Endodermal cell (in vitro differentiated cells): ENCODE results near the gene NSL1. TPM values are rescaled to one million over a fixed set of nuclear protein-coding genes. Genes with fewer than 3 reads are reported as not detected.

Source experiments
- DNase-seq: peaks from one replicate; pipeline ENCODE4 v3.0.0-alpha.2; 2017
- H3K27ac ChIP-seq: 2 replicates; pipeline ENCODE4 v1.5.1; 2013; ENCODE audit warnings: mild to moderate bottlenecking, low read depth, low read length, moderate library complexity
- H3K27me3 ChIP-seq: 2 replicates; pipeline ENCODE4 v1.6.1; 2013; ENCODE audit warnings: mild to moderate bottlenecking, low read length, moderate library complexity; ENCODE audit not compliant: insufficient read depth, control insufficient read depth, poor library complexity, severe bottlenecking
- H3K36me3 ChIP-seq: 2 replicates; pipeline ENCODE4 v1.7.0; 2013; ENCODE audit warnings: mild to moderate bottlenecking, low read length, moderate library complexity; ENCODE audit not compliant: control insufficient read depth, insufficient read depth
- H3K4me1 ChIP-seq: one replicate; pipeline ENCODE4 v1.7.0; 2013; ENCODE audit warnings: low read length; ENCODE audit not compliant: control insufficient read depth, insufficient read depth
- H3K4me3 ChIP-seq: 2 replicates; pipeline ENCODE4 v1.5.1; 2013; ENCODE audit warnings: mild to moderate bottlenecking, low read length, moderate library complexity
- H3K9ac ChIP-seq: 2 replicates; pipeline ENCODE4 v1.6.1; 2013; ENCODE audit warnings: mild to moderate bottlenecking, low read length, moderate library complexity; ENCODE audit not compliant: poor library complexity, severe bottlenecking; ENCODE audit errors: extremely low read depth
- H3K9me3 ChIP-seq: 2 replicates; pipeline ENCODE4 v1.6.1; 2013; ENCODE audit warnings: mild to moderate bottlenecking, low read length, moderate library complexity; ENCODE audit not compliant: control insufficient read depth
- H3K27ac Mint-ChIP-seq: 2 replicates; pipeline ENCODE4 v1.8.0; 2020; ENCODE audit warnings: mixed read lengths
- H3K27me3 Mint-ChIP-seq: 2 replicates; pipeline ENCODE4 v1.8.0; 2021; ENCODE audit warnings: mild to moderate bottlenecking, mixed read lengths; ENCODE audit not compliant: insufficient read depth
- H3K36me3 Mint-ChIP-seq: 2 replicates; pipeline ENCODE4 v1.8.0; 2020; ENCODE audit warnings: low read depth, mixed read lengths
- H3K4me1 Mint-ChIP-seq: 2 replicates; pipeline ENCODE4 v1.8.0; 2020; ENCODE audit warnings: mixed read lengths
- H3K4me3 Mint-ChIP-seq: 2 replicates; pipeline ENCODE4 v1.8.0; 2020; ENCODE audit warnings: mild to moderate bottlenecking, moderate library complexity, mixed read lengths
- H3K9me3 Mint-ChIP-seq: 2 replicates; pipeline ENCODE4 v1.8.0; 2020; ENCODE audit warnings: mild to moderate bottlenecking, mixed read lengths
- CTCF ChIP-seq: fragments of 200-600 bp; sonication (generic); conservative IDR thresholded peaks from 2 replicates; pipeline ENCODE4 v1.5.0; 2021; ENCODE audit warnings: antibody characterized with exemption, mild to moderate bottlenecking
- WGBS, 2 experiments: methylation state at CpG; one replicate each; pipeline versions ENCODE4 v1.1.5 to v1.1.7; 2013; ENCODE audit warnings: missing lambda C conversion rate in 2 of 2, mixed read lengths in 1 of 2; ENCODE audit not compliant: insufficient coverage in 1 of 2, insufficient read length in 1 of 2; 5-methylcytosine and 5-hydroxymethylcytosine counted together
- total RNA-seq, 2 donors: library from RNA; stranded (reverse); fragmentation: NEBNext Ultra II Directional in 1 of 2; extraction: Animal tissue kit (Norgen Biotek cat#: 25700) in 1 of 2; gene quantifications; 2 replicates in 1 of 2; 3 replicates in 1 of 2; pipeline ENCODE4 v1.2.1, GENCODE V29; 2021

The NSL1 gene
- total RNA-seq, 2 donors from 2014 or later = 47.6 to 57.7 TPM

DNA sequence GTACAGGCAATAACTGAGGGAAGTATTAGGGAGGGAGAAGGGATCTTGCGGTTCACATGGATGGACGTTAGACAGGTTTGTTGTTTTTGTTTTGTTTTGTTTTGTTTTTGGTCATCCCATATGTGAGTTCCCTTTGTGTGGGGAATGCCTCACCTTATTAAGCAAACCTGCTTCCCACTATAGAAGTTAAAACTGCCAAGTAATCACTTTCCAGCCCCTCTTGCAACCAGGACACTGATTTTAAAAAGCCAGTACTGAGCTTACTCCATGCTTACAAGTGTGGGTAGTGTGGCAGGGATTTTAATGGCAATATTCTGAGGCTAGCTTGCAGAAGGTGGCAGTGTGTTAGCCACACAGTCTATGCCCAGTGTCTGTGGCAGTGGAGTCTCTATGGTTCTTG lies 29.4 kb upstream of the NSL1 start:
- Mint-ChIP-seq H3K9me3 (peaks cover 20% of the 10 kb centered on the region), H3K27ac (no peak overlapping the region), H3K27me3 (peaks cover 2% of the 10 kb centered on the region), H3K36me3 (peaks cover 12% of the 10 kb centered on the region), H3K4me1 (no peaks in the 10 kb centered on the region), H3K4me3 (no peak overlapping the region)
- DNase-seq = no peak
- Histone ChIP-seq H3K27me3 (no peaks in the 10 kb centered on the region), H3K27ac (no peak overlapping the region), H3K36me3 (no peaks in the 10 kb centered on the region), H3K4me1 (no peaks in the 10 kb centered on the region), H3K9ac (no peak overlapping the region), H3K9me3 (peaks cover 22% of the 10 kb centered on the region), H3K4me3 (no peak overlapping the region)
- WGBS, 2 experiments = 91% methylated on average over 2 of the region's 2 CpGs; no CpG with 5 or more reads in 1 of the 2 experiments
- no peak for TF ChIP-seq CTCF

- TF ChIP-seq CTCF = no peak
- no peaks in the 10 kb centered on the region for H3K27me3 ChIP-seq
- peaks cover 9% of the 10 kb centered on the region for H3K9me3 Mint-ChIP-seq
- no peak overlapping the region for H3K27ac Mint-ChIP-seq
- peaks cover 3% of the 10 kb centered on the region for H3K4me1 Mint-ChIP-seq
- no peak overlapping the region for H3K4me3 Mint-ChIP-seq
- H3K36me3 ChIP-seq = no peaks in the 10 kb centered on the region
- peaks cover 9% of the 10 kb centered on the region for H3K9me3 ChIP-seq
- DNase-seq = no peak
- peaks cover 7% of the 10 kb centered on the region for H3K36me3 Mint-ChIP-seq
- 84 to 96% methylated on average over 4 to 5 of the region's 5 CpGs for WGBS, 2 experiments
- H3K9ac ChIP-seq = no peak overlapping the region
- no peaks in the 10 kb centered on the region for H3K4me1 ChIP-seq
- peaks cover 2% of the 10 kb centered on the region for H3K27me3 Mint-ChIP-seq
- H3K4me3 ChIP-seq = no peak overlapping the region
- H3K27ac ChIP-seq = no peak overlapping the region
Observed at GRCh38 chr1:212819726-212820125, 28.1 kb upstream of the NSL1 start.

DNA sequence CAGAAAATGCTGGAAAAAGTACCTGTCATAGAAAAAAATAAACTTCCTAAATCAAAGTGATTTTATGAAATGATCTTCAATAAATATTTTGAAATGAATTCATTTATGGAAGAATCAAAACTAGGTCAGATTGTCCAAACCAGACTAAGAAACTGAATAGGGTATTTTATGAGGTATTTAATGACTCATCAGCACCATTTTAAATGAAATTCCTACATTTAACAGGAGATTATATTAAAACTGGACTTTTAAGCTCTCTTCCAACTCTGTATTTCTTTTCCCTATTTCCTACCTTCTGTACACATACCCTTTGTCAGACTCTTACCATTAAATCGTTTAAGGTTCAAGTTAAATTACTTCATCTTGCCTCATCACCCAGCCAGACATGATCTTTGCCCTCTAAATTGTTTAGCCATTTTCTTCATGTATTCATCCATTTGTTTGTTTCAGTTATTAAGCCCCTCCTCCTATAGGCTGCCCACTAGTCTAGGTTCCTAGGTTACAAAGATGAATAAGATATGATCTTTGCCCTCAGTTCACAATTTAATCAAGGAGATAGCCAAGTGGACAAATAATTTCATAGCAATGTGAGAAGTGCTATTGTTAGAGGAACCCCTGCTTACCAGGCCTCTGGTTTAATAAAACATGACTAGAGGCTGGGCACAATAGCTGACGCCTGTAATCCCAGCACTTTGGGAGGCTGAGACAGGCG lies 25.1 kb upstream of the NSL1 start:
- Histone ChIP-seq H3K9ac (no peak overlapping the region), H3K27ac (no peak overlapping the region)
- WGBS, 2 experiments = 88 to 91% methylated on average over 2 to 3 of the region's 3 CpGs

More for the DNA sequence above, 25.1 kb upstream of the NSL1 start:
- Histone ChIP-seq H3K9me3 (no peaks in the 10 kb centered on the region), H3K4me1 (peaks cover 3% of the 10 kb centered on the region), H3K4me3 (no peak overlapping the region), H3K27me3 (no peaks in the 10 kb centered on the region), H3K36me3 (peaks cover 4% of the 10 kb centered on the region)
- H3K4me1 Mint-ChIP-seq = peaks cover 8% of the 10 kb centered on the region
- H3K36me3 Mint-ChIP-seq = no peaks in the 10 kb centered on the region
- no peaks in the 10 kb centered on the region for H3K9me3 Mint-ChIP-seq
- no peak overlapping the region for H3K4me3 Mint-ChIP-seq
- H3K27me3 Mint-ChIP-seq = no peaks in the 10 kb centered on the region
- TF ChIP-seq CTCF = no peak
- no peak overlapping the region for H3K27ac Mint-ChIP-seq
- no peak for DNase-seq
